ENCODE measurements around the gene DALRD3.

Gene DALRD3

GRCh38 chr3:49004352-49005302 lies 13.8 kb downstream of the DALRD3 start:
- DNase-seq (ENCODE audit: low spot score) = peak; percentile 21

GRCh38 chr3:49001155-49001554 lies 17.2 kb downstream of the DALRD3 start:
- no peak for DNase-seq (ENCODE audit: low spot score)

- no peak for DNase-seq (ENCODE audit: low spot score)
Observed at GRCh38 chr3:48999085-48999858, 19.1 kb downstream of the DALRD3 start.

DNA sequence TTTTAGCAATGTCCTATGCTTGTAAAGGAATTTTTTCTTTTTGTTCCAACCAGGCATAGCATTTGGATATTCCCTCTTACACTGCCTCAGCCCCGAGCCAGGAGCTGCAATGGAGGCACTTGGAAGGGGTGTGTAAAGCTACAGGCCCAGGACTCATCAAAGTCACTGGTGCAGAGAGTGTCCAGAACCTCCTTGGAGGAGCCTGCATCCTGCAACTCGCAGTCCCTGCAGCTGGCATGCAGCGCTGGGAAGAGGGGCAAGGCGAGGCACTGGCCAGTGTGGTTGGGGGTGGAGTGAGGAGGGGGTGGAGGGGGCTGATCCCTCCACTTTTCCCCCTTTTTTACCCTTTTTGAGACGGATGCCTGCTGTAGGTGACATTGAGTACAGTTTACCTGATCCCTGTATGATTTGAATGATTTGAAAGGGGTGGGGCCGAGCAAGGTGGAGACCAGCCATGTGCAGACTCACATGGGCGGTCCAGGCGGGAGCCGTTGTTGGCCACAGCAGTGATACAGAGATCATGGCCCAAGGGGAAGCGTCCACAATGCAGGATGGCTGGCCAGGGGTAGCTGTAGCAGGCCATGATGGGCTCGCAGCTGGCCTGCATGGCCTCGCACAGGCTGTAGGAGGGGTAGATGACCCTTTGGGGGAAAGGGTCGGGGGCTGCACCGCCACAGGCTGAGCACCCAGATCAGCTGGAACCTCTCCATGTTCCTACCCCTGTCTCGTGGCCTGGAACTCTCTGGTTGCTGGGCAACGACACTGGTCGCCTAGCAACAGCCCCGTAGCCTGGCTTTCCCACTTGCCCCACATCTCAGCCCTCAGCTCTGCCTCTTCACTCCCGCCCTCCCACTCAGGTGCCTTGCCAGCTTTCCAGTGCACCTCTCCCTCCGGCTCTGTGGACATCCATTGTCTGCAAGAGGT lies 20.4 kb downstream of the DALRD3 start:
- no peak for DNase-seq (ENCODE audit: low spot score)

- DNase-seq (ENCODE audit: low spot score) = no peak
Observed at GRCh38 chr3:48997102-48997635, 21.2 kb downstream of the DALRD3 start.

DNA sequence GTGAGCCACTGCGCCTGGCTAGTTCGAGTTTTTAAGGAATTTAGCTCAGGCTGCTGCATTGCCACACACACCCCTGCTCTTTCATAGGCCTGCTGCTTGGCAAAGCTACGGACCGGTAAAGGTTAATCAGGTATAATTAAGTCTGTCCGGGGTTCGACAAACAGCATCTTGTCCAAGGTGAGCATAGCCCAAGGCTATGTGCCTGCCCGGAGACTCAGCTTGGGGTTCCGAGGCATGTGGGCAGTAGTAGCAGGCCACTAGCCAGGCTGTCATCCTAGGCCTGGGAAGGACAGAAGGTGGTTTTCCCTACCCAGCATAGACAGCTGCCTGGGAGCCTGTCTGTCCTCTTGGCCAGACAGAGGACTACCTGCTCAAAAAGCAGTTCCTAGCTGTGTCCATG lies 21.7 kb downstream of the DALRD3 start:
- no peak for DNase-seq (ENCODE audit: low spot score)

- DNase-seq (ENCODE audit: low spot score) = no peak
Observed at GRCh38 chr3:48993834-48994233, 24.5 kb downstream of the DALRD3 start.

GRCh38 chr3:48991851-48992545 lies 26.4 kb downstream of the DALRD3 start:
- no peak for DNase-seq (ENCODE audit: low spot score)

DNA sequence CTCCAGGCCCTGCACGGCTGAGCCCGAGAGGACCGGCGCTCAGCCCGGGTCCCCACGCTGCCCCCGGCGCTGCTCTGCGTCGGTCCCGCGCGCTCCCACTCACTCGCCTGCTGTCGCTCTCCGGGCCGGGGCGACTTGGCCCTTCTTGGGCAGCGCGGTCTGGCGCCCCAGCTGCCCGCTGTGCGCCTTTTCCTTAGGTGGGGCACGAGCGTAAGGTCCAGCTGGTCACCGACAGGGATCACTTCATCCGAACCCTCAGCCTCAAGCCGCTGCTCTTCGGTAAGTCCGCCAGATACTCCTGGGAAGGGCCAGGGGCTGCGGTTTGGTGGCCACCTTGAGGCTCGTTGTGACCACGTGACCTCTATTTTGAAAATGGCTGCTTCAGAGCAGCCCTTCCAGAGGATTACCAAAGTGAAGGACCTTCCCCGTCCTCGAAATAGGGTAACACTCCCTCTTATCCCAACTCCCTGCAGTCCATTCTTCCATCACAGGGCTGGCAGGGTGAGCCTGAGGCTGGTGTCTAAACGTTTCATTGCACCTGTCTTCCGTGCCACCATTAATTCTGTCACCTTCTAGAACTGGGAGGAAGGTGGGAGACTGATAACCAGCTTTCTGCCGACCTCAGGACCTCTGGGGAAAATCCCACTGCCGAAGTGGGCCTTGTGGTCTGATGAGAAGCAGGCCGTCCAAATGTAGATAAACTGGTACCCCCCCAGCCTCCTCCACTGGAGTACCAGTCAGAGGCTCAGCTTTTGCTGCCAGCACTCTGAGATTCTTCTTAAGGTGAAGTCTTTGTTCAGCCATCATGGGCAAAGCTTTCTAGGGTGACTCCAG lies 27.5 kb downstream of the DALRD3 start:
- peak; percentile 43 for DNase-seq (ENCODE audit: low spot score)

DNA sequence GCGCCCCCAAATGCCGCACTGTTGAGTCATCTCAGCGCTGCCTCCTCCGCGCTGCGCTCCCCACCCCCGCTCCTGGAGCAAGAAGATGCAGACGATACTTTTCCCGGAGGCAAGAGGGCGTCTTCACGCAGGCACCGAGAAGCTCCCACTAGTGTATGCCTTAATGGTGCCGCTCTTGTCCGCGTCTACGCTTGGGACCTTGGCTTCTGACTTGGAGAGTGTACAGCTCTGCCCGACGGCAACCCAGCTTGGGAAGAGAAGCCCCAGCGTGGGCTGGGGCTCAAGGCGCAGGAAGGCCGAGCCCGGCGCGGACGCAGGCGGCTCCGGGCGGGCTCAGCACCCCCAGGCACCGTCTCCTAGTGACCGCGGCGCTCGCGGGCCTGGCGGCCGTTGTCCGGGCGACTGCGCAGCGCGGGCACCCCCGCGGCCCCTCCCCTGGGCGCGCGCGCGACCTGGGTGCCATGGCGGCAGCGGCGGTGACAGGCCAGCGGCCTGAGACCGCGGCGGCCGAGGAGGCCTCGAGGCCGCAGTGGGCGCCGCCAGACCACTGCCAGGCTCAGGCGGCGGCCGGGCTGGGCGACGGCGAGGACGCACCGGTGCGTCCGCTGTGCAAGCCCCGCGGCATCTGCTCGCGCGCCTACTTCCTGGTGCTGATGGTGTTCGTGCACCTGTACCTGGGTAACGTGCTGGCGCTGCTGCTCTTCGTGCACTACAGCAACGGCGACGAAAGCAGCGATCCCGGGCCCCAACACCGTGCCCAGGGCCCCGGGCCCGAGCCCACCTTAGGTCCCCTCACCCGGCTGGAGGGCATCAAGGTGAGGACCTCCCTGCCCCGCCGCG lies 28.4 kb downstream of the DALRD3 start, which contains the start of gene P4HTM:
Gene P4HTM (plus strand): TSS at position 446 of the 840 bp plus-strand sequence. CDS start 16 bp downstream, at position 462.
- peak; percentile 94 for DNase-seq (ENCODE audit: low spot score)

DNA sequence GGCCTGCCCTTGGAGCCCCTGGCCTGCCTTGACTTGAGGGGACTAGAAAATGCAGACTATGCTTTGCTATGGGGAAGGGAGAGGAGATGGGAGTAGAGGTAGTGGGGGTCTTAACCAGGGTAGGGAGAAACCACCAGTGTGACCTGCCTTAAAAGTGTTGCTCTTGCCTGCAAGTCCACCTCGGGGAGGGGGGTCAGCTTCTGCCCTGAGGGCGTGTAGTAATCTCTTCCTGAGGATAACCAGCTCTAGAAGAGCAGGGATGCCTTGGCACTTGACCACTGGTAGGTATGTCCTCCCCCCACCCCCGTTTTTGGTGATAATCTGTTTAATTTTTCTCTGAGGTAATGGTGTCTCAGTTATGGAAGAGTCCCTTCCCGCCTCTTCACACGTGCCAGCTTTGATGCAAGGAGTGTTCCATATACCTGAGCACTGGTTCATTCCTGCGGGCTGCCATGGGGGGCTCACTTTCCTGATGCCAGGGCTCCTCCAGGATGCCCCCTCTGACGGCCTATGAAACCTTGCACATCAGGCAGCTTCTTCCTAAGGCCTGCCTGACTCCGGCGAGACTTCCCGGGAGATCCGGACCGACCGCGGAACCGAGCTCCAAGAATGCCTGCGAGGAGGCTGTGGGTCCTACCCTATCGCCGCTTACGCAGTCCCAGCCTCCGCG lies 29.1 kb downstream of the DALRD3 start:
- DNase-seq (ENCODE audit: low spot score) = no peak

GRCh38 chr3:48985831-48986376 lies 32.5 kb downstream of the DALRD3 start:
- no peak for DNase-seq (ENCODE audit: low spot score)

DNA sequence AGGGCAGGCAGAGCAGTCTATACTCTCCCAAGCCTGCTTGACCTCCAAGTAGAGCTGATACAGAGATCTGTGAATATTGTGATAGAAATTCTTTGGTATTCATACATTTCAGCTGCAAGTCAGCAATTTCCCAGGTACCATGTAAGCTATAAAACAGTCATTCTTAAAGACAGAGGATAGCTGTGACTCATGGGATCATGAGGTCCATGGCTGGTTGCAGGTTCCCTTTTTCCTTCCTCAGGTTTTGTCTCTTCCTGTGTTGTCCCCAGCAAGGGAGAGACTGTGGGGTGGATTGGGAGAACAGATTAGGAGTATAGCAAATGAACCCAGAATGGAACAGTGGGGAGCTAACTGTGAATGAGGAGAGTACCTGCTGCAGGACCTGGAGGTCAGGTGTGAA lies 33.7 kb downstream of the DALRD3 start:
- DNase-seq (ENCODE audit: low spot score) = peak; percentile 58

- DNase-seq (ENCODE audit: low spot score) = no peak
Observed at GRCh38 chr3:48983096-48983495, 35.3 kb downstream of the DALRD3 start.

- DNase-seq (ENCODE audit: low spot score) = no peak
Observed at GRCh38 chr3:48982686-48983085, 35.7 kb downstream of the DALRD3 start.

DNA sequence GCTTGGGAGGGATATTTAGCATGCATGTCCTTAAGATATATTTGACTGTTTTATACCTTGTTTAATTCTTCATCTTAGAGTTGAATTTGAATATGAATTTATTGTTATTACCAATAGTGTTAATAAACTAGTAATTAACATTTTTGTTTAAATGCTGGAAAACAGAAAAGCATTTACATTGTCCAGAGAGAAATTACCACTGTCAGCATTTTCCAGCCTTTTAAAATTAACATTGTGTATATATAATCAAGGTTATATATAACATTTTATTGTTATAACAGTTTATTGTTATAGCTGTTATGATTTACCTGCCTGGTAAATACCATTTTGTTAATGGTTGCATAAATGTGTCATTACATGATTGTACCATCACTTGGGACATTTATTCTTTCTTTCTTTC lies 36.4 kb downstream of the DALRD3 start:
- no peak for DNase-seq (ENCODE audit: low spot score)

DNA sequence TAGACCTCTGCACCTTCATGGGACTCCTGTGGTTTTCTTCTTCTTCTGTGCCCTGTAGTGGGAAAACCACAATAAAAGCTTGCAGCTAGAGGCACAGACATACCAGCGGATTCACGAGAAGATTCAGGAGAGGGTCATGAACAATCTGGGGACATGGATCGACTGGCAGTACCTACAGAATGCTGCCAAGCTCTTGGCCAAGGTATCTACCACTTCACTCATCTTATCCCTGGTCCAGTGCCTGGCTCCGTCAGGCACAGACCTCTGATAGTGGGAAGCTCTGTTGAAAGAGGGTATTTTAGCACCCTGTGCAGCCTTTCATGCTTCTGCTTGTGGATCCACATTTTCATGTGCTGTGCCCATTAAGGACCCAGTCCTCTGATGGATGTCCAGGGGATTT lies 38.1 kb downstream of the DALRD3 start:
- no peak for DNase-seq (ENCODE audit: low spot score)

- DNase-seq (ENCODE audit: low spot score) = no peak
Observed at GRCh38 chr3:48979451-48979850, 38.9 kb downstream of the DALRD3 start.

Measured in kidney tubule cell (primary cell).